Measurements from ENCODE around the gene EEPD1.

The EEPD1 gene

GRCh38 chr7:36157527-36158320 lies 4.7 kb downstream of the EEPD1 start:
- no peak for DNase-seq

GRCh38 chr7:36158321-36158605 lies 5.2 kb downstream of the EEPD1 start:
- DNase-seq = no peak

GRCh38 chr7:36159618-36160017 lies 6.6 kb downstream of the EEPD1 start:
- no peak for DNase-seq

GRCh38 chr7:36160313-36160712 lies 7.3 kb downstream of the EEPD1 start:
- no peak for DNase-seq

GRCh38 chr7:36161996-36162395 lies 8.9 kb downstream of the EEPD1 start:
- DNase-seq = no peak

- no peak for DNase-seq
Observed at GRCh38 chr7:36165059-36165458, 12.0 kb downstream of the EEPD1 start.

GRCh38 chr7:36165802-36166201 lies 12.7 kb downstream of the EEPD1 start:
- no peak for DNase-seq

- no peak for DNase-seq
Observed at GRCh38 chr7:36167403-36168050, 14.5 kb downstream of the EEPD1 start.

GRCh38 chr7:36171503-36171902 lies 18.4 kb downstream of the EEPD1 start:
- DNase-seq = no peak

GRCh38 chr7:36175886-36176285 lies 22.8 kb downstream of the EEPD1 start:
- no peak for DNase-seq

GRCh38 chr7:36176697-36177096 lies 23.6 kb downstream of the EEPD1 start:
- DNase-seq = no peak

GRCh38 chr7:36180121-36180520 lies 27.1 kb downstream of the EEPD1 start:
- DNase-seq = no peak

- no peak for DNase-seq
Observed at GRCh38 chr7:36181668-36182067, 28.6 kb downstream of the EEPD1 start.

GRCh38 chr7:36182854-36183604 lies 30.0 kb downstream of the EEPD1 start:
- no peak for DNase-seq

GRCh38 chr7:36185092-36185491 lies 32.0 kb downstream of the EEPD1 start:
- DNase-seq = no peak

- DNase-seq = no peak
Observed at GRCh38 chr7:36185756-36186155, 32.7 kb downstream of the EEPD1 start.

- no peak for DNase-seq
Observed at GRCh38 chr7:36186359-36187121, 33.5 kb downstream of the EEPD1 start.

- DNase-seq = no peak
Observed at GRCh38 chr7:36188266-36188665, 35.2 kb downstream of the EEPD1 start.

- DNase-seq = no peak
Observed at GRCh38 chr7:36188906-36189305, 35.9 kb downstream of the EEPD1 start.

GRCh38 chr7:36190447-36191291 lies 37.6 kb downstream of the EEPD1 start:
- DNase-seq = no peak

- no peak for DNase-seq
Observed at GRCh38 chr7:36191292-36191920, 38.4 kb downstream of the EEPD1 start.

Measured in activated CD4-positive, alpha-beta T cell treated with anti-CD3 and anti-CD28 coated beads, Interleukin-2, amount 50 U/mL, for 48 hours (primary cell).